ENCODE results near the gene C19orf25.
A peak's percentile ranks its signal among the peaks of the same experiment; 100 is the strongest.
"Not testable (repeated sequence)": the region's sequence is repeated elsewhere in the genome, so short reads cannot be mapped to it uniquely, and the experiment has no call there.

C19orf25 gene

GRCh38 chr19:1445185-1445931 lies 33.7 kb downstream of the C19orf25 start:
- Histone ChIP-seq H3K27me3 (replicated peaks) (peaks cover 31% of the 10 kb centered on the region), H3K27ac (no peak overlapping the region), H3K36me3 (replicated peaks) (peaks cover 30% of the 10 kb centered on the region), H3K4me3 (ENCODE audit: low read depth, low read length) (peak overlapping the region; percentile 35)
- DNase-seq: peak; percentile 37
- in situ Hi-C loops (cut with HindIII; ENCODE audit: low pct_ligation_motif_present, low sequenced_read_pairs): no loop called here
- TF ChIP-seq, protein P1, sequence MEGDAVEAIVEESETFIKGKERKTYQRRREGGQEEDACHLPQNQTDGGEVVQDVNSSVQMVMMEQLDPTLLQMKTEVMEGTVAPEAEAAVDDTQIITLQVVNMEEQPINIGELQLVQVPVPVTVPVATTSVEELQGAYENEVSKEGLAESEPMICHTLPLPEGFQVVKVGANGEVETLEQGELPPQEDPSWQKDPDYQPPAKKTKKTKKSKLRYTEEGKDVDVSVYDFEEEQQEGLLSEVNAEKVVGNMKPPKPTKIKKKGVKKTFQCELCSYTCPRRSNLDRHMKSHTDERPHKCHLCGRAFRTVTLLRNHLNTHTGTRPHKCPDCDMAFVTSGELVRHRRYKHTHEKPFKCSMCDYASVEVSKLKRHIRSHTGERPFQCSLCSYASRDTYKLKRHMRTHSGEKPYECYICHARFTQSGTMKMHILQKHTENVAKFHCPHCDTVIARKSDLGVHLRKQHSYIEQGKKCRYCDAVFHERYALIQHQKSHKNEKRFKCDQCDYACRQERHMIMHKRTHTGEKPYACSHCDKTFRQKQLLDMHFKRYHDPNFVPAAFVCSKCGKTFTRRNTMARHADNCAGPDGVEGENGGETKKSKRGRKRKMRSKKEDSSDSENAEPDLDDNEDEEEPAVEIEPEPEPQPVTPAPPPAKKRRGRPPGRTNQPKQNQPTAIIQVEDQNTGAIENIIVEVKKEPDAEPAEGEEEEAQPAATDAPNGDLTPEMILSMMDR (IDR thresholded peaks at IDR 0.05; ENCODE audit: low read depth, low read length, missing control alignments): peak; percentile 58

GRCh38 chr19:1441677-1442438 lies 37.2 kb downstream of the C19orf25 start:
- DNase-seq: no peak
- Histone ChIP-seq H3K27me3 (replicated peaks) (peaks cover 11% of the 10 kb centered on the region), H3K36me3 (replicated peaks) (peaks cover 37% of the 10 kb centered on the region), H3K4me3 (ENCODE audit: low read depth, low read length) (no peak overlapping the region), H3K27ac (no peak overlapping the region)
- in situ Hi-C loops (cut with HindIII; ENCODE audit: low pct_ligation_motif_present, low sequenced_read_pairs): no loop called here
- TF ChIP-seq, protein P1 (IDR thresholded peaks at IDR 0.05; ENCODE audit: low read depth, low read length, missing control alignments): no peak

GRCh38 chr19:1441022-1441426 lies 38.0 kb downstream of the C19orf25 start:
- peaks cover 3% of the 10 kb centered on the region for H3K27me3 ChIP-seq (replicated peaks)
- no peak overlapping the region for H3K27ac ChIP-seq
- TF ChIP-seq, protein P1 (IDR thresholded peaks at IDR 0.05; ENCODE audit: low read depth, low read length, missing control alignments): no peak
- no peak for DNase-seq
- in situ Hi-C loops (cut with HindIII; ENCODE audit: low pct_ligation_motif_present, low sequenced_read_pairs): no loop called here
- peaks cover 37% of the 10 kb centered on the region for H3K36me3 ChIP-seq (replicated peaks)
- no peak overlapping the region for H3K4me3 ChIP-seq (ENCODE audit: low read depth, low read length)

- TF ChIP-seq, protein P1 (IDR thresholded peaks at IDR 0.05; ENCODE audit: low read depth, low read length, missing control alignments): no peak
- DNase-seq: no peak
- Histone ChIP-seq H3K27ac (no peak overlapping the region), H3K36me3 (replicated peaks) (peaks cover 42% of the 10 kb centered on the region), H3K27me3 (replicated peaks) (peaks cover 2% of the 10 kb centered on the region), H3K4me3 (ENCODE audit: low read depth, low read length) (peak overlapping the region; percentile 9)
- in situ Hi-C loops (cut with HindIII; ENCODE audit: low pct_ligation_motif_present, low sequenced_read_pairs): no loop called here
Measured at GRCh38 chr19:1440418-1440801, 38.6 kb downstream of the C19orf25 start.

GRCh38 chr19:1439525-1440417 lies 39.2 kb downstream of the C19orf25 start:
- H3K27me3 ChIP-seq (replicated peaks); in situ Hi-C loops (cut with HindIII; ENCODE audit: low pct_ligation_motif_present, low sequenced_read_pairs): not testable (repeated sequence)
- Histone ChIP-seq H3K4me3 (ENCODE audit: low read depth, low read length) (peak overlapping the region; percentile 89), H3K36me3 (replicated peaks) (peaks cover 43% of the 10 kb centered on the region), H3K27ac (peak overlapping the region; percentile 93)
- DNase-seq: peak; percentile 20
